ENCODE data around the gene WASF1.
A peak's percentile ranks its signal among the peaks of the same experiment; 100 is the strongest.

Gene WASF1

GRCh38 chr6:110185879-110186278 lies 6.4 kb upstream of the WASF1 start:
- H3K4me3 Mint-ChIP-seq, result peak overlapping the region; percentile 29
- peaks cover 2% of the 10 kb centered on the region for H3K36me3 Mint-ChIP-seq (ENCODE audit: low read depth)
- peaks cover 7% of the 10 kb centered on the region for H3K4me1 Mint-ChIP-seq (ENCODE audit: low read depth)
- H3K27me3 Mint-ChIP-seq (ENCODE audit: low read depth), result no peaks in the 10 kb centered on the region
- no peaks in the 10 kb centered on the region for H3K9me3 Mint-ChIP-seq
- peak overlapping the region; percentile 4 for H3K27ac Mint-ChIP-seq

- Mint-ChIP-seq H3K36me3 (ENCODE audit: low read depth) (peaks cover 2% of the 10 kb centered on the region), H3K4me3 (no peak overlapping the region), H3K9me3 (no peaks in the 10 kb centered on the region), H3K4me1 (ENCODE audit: low read depth) (peaks cover 9% of the 10 kb centered on the region), H3K27me3 (ENCODE audit: low read depth) (peaks cover 3% of the 10 kb centered on the region), H3K27ac (no peak overlapping the region)
Observed at GRCh38 chr6:110183292-110183885, 3.9 kb upstream of the WASF1 start.

- Mint-ChIP-seq H3K4me1 (ENCODE audit: low read depth) (peaks cover 9% of the 10 kb centered on the region), H3K36me3 (ENCODE audit: low read depth) (peaks cover 2% of the 10 kb centered on the region), H3K27ac (no peak overlapping the region), H3K4me3 (no peak overlapping the region), H3K27me3 (ENCODE audit: low read depth) (peaks cover 13% of the 10 kb centered on the region), H3K9me3 (no peaks in the 10 kb centered on the region)
Observed at GRCh38 chr6:110181131-110182030, 1.9 kb upstream of the WASF1 start.

GRCh38 chr6:110180228-110181008 lies 948 bp upstream of the WASF1 start, which contains the start of gene CDC40:
TSS of gene CDC40 (plus strand) at chr6:110180427. CDS start at chr6:110180445, 18 bp downstream.
- H3K27ac Mint-ChIP-seq, result no peak within 1 kb of the TSS
- no peak within 1 kb of the TSS for H3K4me3 Mint-ChIP-seq

GRCh38 chr6:110178626-110179405 lies 654 bp downstream of the WASF1 start:
- H3K9me3 Mint-ChIP-seq, result no peaks in the 10 kb centered on the region
- H3K4me3 Mint-ChIP-seq, result peak overlapping the region; percentile 76
- no peaks in the 10 kb centered on the region for H3K36me3 Mint-ChIP-seq (ENCODE audit: low read depth)
- peaks cover 4% of the 10 kb centered on the region for H3K4me1 Mint-ChIP-seq (ENCODE audit: low read depth)
- peaks cover 29% of the 10 kb centered on the region for H3K27me3 Mint-ChIP-seq (ENCODE audit: low read depth)
- H3K27ac Mint-ChIP-seq, result peak overlapping the region; percentile 1

More at GRCh38 chr6:110180228-110181008, 948 bp upstream of the WASF1 start, which contains the start of gene CDC40:
- Mint-ChIP-seq H3K27me3 (ENCODE audit: low read depth) (peaks cover 15% of the 10 kb centered on the region), H3K4me1 (ENCODE audit: low read depth) (peaks cover 4% of the 10 kb centered on the region), H3K9me3 (no peaks in the 10 kb centered on the region), H3K36me3 (ENCODE audit: low read depth) (no peaks in the 10 kb centered on the region)

GRCh38 chr6:110173506-110174132 lies 5.9 kb downstream of the WASF1 start:
- H3K27me3 Mint-ChIP-seq (ENCODE audit: low read depth), result peaks cover 34% of the 10 kb centered on the region
- no peaks in the 10 kb centered on the region for H3K36me3 Mint-ChIP-seq (ENCODE audit: low read depth)
- peaks cover 4% of the 10 kb centered on the region for H3K4me1 Mint-ChIP-seq (ENCODE audit: low read depth)
- no peak overlapping the region for H3K4me3 Mint-ChIP-seq
- H3K27ac Mint-ChIP-seq, result no peak overlapping the region
- no peaks in the 10 kb centered on the region for H3K9me3 Mint-ChIP-seq

GRCh38 chr6:110170081-110170480 lies 9.4 kb downstream of the WASF1 start:
- H3K4me1 Mint-ChIP-seq (ENCODE audit: low read depth), result no peaks in the 10 kb centered on the region
- H3K4me3 Mint-ChIP-seq, result no peak overlapping the region
- H3K36me3 Mint-ChIP-seq (ENCODE audit: low read depth), result no peaks in the 10 kb centered on the region
- peaks cover 24% of the 10 kb centered on the region for H3K27me3 Mint-ChIP-seq (ENCODE audit: low read depth)
- no peaks in the 10 kb centered on the region for H3K9me3 Mint-ChIP-seq
- H3K27ac Mint-ChIP-seq, result no peak overlapping the region

GRCh38 chr6:110158479-110158878 lies 21.0 kb downstream of the WASF1 start:
- H3K4me1 Mint-ChIP-seq (ENCODE audit: low read depth), result no peaks in the 10 kb centered on the region
- no peak overlapping the region for H3K27ac Mint-ChIP-seq
- H3K36me3 Mint-ChIP-seq (ENCODE audit: low read depth), result no peaks in the 10 kb centered on the region
- peaks cover 5% of the 10 kb centered on the region for H3K27me3 Mint-ChIP-seq (ENCODE audit: low read depth)
- no peak overlapping the region for H3K4me3 Mint-ChIP-seq
- H3K9me3 Mint-ChIP-seq, result no peaks in the 10 kb centered on the region

- Mint-ChIP-seq H3K4me3 (no peak overlapping the region), H3K27ac (no peak overlapping the region), H3K36me3 (ENCODE audit: low read depth) (no peaks in the 10 kb centered on the region), H3K9me3 (no peaks in the 10 kb centered on the region), H3K27me3 (ENCODE audit: low read depth) (no peaks in the 10 kb centered on the region), H3K4me1 (ENCODE audit: low read depth) (no peaks in the 10 kb centered on the region)
Observed at GRCh38 chr6:110147870-110148269, 31.6 kb downstream of the WASF1 start.

- no peaks in the 10 kb centered on the region for H3K27me3 Mint-ChIP-seq (ENCODE audit: low read depth)
- H3K9me3 Mint-ChIP-seq, result peaks cover 4% of the 10 kb centered on the region
- H3K4me3 Mint-ChIP-seq, result no peak overlapping the region
- H3K27ac Mint-ChIP-seq, result no peak overlapping the region
- H3K36me3 Mint-ChIP-seq (ENCODE audit: low read depth), result no peaks in the 10 kb centered on the region
- no peaks in the 10 kb centered on the region for H3K4me1 Mint-ChIP-seq (ENCODE audit: low read depth)
Observed at GRCh38 chr6:110140650-110141049, 38.8 kb downstream of the WASF1 start.

- H3K36me3 Mint-ChIP-seq (ENCODE audit: low read depth), result no peaks in the 10 kb centered on the region
- no peaks in the 10 kb centered on the region for H3K27me3 Mint-ChIP-seq (ENCODE audit: low read depth)
- H3K27ac Mint-ChIP-seq, result no peak overlapping the region
- H3K4me3 Mint-ChIP-seq, result no peak overlapping the region
- no peaks in the 10 kb centered on the region for H3K4me1 Mint-ChIP-seq (ENCODE audit: low read depth)
- peaks cover 4% of the 10 kb centered on the region for H3K9me3 Mint-ChIP-seq
Observed at GRCh38 chr6:110139052-110139451, 40.4 kb downstream of the WASF1 start.

- no peak overlapping the region for H3K4me3 Mint-ChIP-seq
- no peaks in the 10 kb centered on the region for H3K36me3 Mint-ChIP-seq (ENCODE audit: low read depth)
- no peak overlapping the region for H3K27ac Mint-ChIP-seq
- H3K27me3 Mint-ChIP-seq (ENCODE audit: low read depth), result no peaks in the 10 kb centered on the region
- H3K4me1 Mint-ChIP-seq (ENCODE audit: low read depth), result no peaks in the 10 kb centered on the region
- H3K9me3 Mint-ChIP-seq, result peaks cover 6% of the 10 kb centered on the region
Observed at GRCh38 chr6:110137924-110138887, 41.3 kb downstream of the WASF1 start.

- no peak overlapping the region for H3K4me3 Mint-ChIP-seq
- H3K27me3 Mint-ChIP-seq (ENCODE audit: low read depth), result peaks cover 4% of the 10 kb centered on the region
- H3K36me3 Mint-ChIP-seq (ENCODE audit: low read depth), result no peaks in the 10 kb centered on the region
- no peak overlapping the region for H3K27ac Mint-ChIP-seq
- no peaks in the 10 kb centered on the region for H3K4me1 Mint-ChIP-seq (ENCODE audit: low read depth)
- H3K9me3 Mint-ChIP-seq, result peaks cover 2% of the 10 kb centered on the region
Observed at GRCh38 chr6:110130362-110130761, 49.1 kb downstream of the WASF1 start.

Measured in T-helper 1 cell treated with Interleukin-12 subunit alpha and Interleukin-12 subunit beta and Interleukin-4 antibody, amounts not matched to agents 30 μg/mL and 1 μg/mL, for 36 hours (primary cell).